Limb (tissue), 2 donors: ENCODE results near the gene AKR1D1.
"Not testable (repeated sequence)": the region's sequence is repeated elsewhere in the genome, so short reads cannot be mapped to it uniquely, and the experiment has no call there.

Source experiments
- DNase-seq, 2 donors: peaks; one replicate each; pipeline ENCODE4 v3.0.0-alpha.2; 2016; ENCODE audit errors: extremely low spot score in 2 of 2

Gene AKR1D1

GRCh38 chr7:138120140-138120827 lies 44.0 kb downstream of the AKR1D1 start:
- DNase-seq, result no peak

GRCh38 chr7:138122162-138122561 lies 45.9 kb downstream of the AKR1D1 start:
- DNase-seq, result no peak

GRCh38 chr7:138125119-138125518 lies 48.9 kb downstream of the AKR1D1 start:
- DNase-seq, result no peak

GRCh38 chr7:138125598-138126111 lies 49.4 kb downstream of the AKR1D1 start:
- DNase-seq, result no peak

- no peak for DNase-seq
Measured at GRCh38 chr7:138126928-138127327, 50.7 kb downstream of the AKR1D1 start.

GRCh38 chr7:138127996-138128395 lies 51.7 kb downstream of the AKR1D1 start:
- DNase-seq, result no peak

GRCh38 chr7:138129551-138130165 lies 53.4 kb downstream of the AKR1D1 start:
- DNase-seq, result no peak

- no peak for DNase-seq
Measured at GRCh38 chr7:138137423-138138171, 61.3 kb downstream of the AKR1D1 start.

- no peak for DNase-seq
Measured at GRCh38 chr7:138138244-138138643, 62.0 kb downstream of the AKR1D1 start.

- DNase-seq, result no peak
Measured at GRCh38 chr7:138142583-138143201, 66.4 kb downstream of the AKR1D1 start.

- DNase-seq, result no peak
Measured at GRCh38 chr7:138144958-138145357, 68.7 kb downstream of the AKR1D1 start.

GRCh38 chr7:138146221-138146620 lies 70.0 kb downstream of the AKR1D1 start:
- not testable (repeated sequence) for DNase-seq

GRCh38 chr7:138146757-138147734 lies 70.8 kb downstream of the AKR1D1 start:
- not testable (repeated sequence) for DNase-seq

- DNase-seq, result no peak
Measured at GRCh38 chr7:138151731-138152577, 75.7 kb downstream of the AKR1D1 start.

- DNase-seq, result no peak
Measured at GRCh38 chr7:138154661-138155060, 78.4 kb downstream of the AKR1D1 start.

GRCh38 chr7:138157702-138158101 lies 81.4 kb downstream of the AKR1D1 start:
- no peak for DNase-seq

GRCh38 chr7:138158739-138159528 lies 82.7 kb downstream of the AKR1D1 start:
- DNase-seq, result no peak

- DNase-seq, result peak; percentile 83 to 89
Measured at GRCh38 chr7:138161600-138162081, 85.4 kb downstream of the AKR1D1 start.

- no peak for DNase-seq
Measured at GRCh38 chr7:138162236-138162635, 86.0 kb downstream of the AKR1D1 start.
